Measurements from ENCODE around the gene KIDINS220. TPM values are rescaled to one million over a fixed set of nuclear protein-coding genes. Genes with fewer than 3 reads are reported as not detected.

Gene KIDINS220
- total and polyA plus RNA-seq, 2 experiments from 2014 or later = 12.8 to 38.2 TPM

- Mint-ChIP-seq H3K27me3 (ENCODE audit: insufficient read depth, low read depth, poor library complexity) (peaks cover 2% of the 10 kb centered on the region), H3K36me3 (ENCODE audit: low read depth) (peaks cover 30% of the 10 kb centered on the region), H3K27ac (no peak overlapping the region), H3K4me3 (no peak overlapping the region), H3K9me3 (peaks cover 13% of the 10 kb centered on the region), H3K4me1 (no peaks in the 10 kb centered on the region)
- H3K4me3 ChIP-seq = no peak overlapping the region
- no peaks in the 10 kb centered on the region for H3K79me2 ChIP-seq (replicated peaks; ENCODE audit: insufficient read depth)
- H3K36me3 ChIP-seq (ENCODE audit: insufficient read depth) = no peaks in the 10 kb centered on the region
- DNase-seq (ENCODE audit: low spot score) (no peak), ATAC-seq (no peak)
- H3K9me2 ChIP-seq (ENCODE audit: insufficient read depth) = no peaks in the 10 kb centered on the region
- no peak overlapping the region for H2AFZ ChIP-seq
- no peaks in the 10 kb centered on the region; the same call in 1 of the 2 replicates for H4K20me1 ChIP-seq (replicated peaks; ENCODE audit: insufficient read depth)
- no peak overlapping the region for H3K4me2 ChIP-seq
- H3F3A ChIP-seq (replicated peaks; ENCODE audit: low read depth) = no peaks in the 10 kb centered on the region
- TF ChIP-seq STAT1 (IDR thresholded peaks at IDR 0.05; ENCODE audit: unreplicated experiment) = no peak
- TF ChIP-seq, protein P1, sequence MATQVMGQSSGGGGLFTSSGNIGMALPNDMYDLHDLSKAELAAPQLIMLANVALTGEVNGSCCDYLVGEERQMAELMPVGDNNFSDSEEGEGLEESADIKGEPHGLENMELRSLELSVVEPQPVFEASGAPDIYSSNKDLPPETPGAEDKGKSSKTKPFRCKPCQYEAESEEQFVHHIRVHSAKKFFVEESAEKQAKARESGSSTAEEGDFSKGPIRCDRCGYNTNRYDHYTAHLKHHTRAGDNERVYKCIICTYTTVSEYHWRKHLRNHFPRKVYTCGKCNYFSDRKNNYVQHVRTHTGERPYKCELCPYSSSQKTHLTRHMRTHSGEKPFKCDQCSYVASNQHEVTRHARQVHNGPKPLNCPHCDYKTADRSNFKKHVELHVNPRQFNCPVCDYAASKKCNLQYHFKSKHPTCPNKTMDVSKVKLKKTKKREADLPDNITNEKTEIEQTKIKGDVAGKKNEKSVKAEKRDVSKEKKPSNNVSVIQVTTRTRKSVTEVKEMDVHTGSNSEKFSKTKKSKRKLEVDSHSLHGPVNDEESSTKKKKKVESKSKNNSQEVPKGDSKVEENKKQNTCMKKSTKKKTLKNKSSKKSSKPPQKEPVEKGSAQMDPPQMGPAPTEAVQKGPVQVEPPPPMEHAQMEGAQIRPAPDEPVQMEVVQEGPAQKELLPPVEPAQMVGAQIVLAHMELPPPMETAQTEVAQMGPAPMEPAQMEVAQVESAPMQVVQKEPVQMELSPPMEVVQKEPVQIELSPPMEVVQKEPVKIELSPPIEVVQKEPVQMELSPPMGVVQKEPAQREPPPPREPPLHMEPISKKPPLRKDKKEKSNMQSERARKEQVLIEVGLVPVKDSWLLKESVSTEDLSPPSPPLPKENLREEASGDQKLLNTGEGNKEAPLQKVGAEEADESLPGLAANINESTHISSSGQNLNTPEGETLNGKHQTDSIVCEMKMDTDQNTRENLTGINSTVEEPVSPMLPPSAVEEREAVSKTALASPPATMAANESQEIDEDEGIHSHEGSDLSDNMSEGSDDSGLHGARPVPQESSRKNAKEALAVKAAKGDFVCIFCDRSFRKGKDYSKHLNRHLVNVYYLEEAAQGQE (IDR thresholded peaks at IDR 0.05; ENCODE audit: unreplicated experiment) = no peak
- H3K4me1 ChIP-seq (ENCODE audit: insufficient read depth) = no peaks in the 10 kb centered on the region
- no peaks in the 10 kb centered on the region for H3K27me3 ChIP-seq (ENCODE audit: insufficient read depth)
- no peak overlapping the region for H3K27ac ChIP-seq (ENCODE audit: low read depth)
Measured at GRCh38 chr2:8756230-8756629, 81.2 kb downstream of the KIDINS220 start.

DNA sequence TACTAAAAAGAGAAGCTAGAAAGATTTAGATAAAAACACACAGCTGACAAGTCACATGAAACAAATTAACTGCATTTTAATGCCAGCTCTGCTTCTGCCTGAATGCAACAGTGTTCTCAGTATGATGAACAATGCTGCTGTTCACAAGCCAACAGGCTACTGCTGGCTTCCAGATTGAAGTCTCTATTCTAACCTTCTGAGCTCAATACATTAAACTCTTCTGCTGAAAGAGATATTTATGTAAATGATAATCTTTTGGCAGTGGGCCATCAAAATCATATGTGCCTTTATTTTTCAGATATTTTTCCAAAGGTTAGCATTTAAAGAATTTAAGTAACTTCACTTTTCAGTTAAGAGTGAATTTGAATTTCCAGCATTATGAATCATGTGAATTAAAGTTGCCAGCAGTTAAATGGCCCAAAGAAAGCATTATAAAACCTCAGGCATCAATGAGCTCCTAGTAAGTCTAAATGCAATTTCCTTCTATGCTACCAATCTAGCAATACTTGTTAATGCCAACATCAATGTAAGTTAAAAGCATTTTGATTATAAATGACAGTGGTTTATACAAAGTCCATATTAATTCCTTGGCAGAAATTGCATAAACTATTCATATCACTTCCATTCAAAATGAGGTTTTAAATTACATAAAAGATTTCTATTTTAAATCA lies 83.2 kb downstream of the KIDINS220 start:
- H3K4me2 ChIP-seq = no peak overlapping the region
- Mint-ChIP-seq H3K9me3 (peaks cover 13% of the 10 kb centered on the region), H3K27me3 (ENCODE audit: insufficient read depth, low read depth, poor library complexity) (peaks cover 2% of the 10 kb centered on the region), H3K27ac (no peak overlapping the region), H3K4me3 (no peak overlapping the region), H3K36me3 (ENCODE audit: low read depth) (peaks cover 30% of the 10 kb centered on the region), H3K4me1 (no peaks in the 10 kb centered on the region)
- no peaks in the 10 kb centered on the region; the same call in 1 of the 2 replicates for H4K20me1 ChIP-seq (replicated peaks; ENCODE audit: insufficient read depth)
- no peak for ATAC-seq
- H3F3A ChIP-seq (replicated peaks; ENCODE audit: low read depth) = no peaks in the 10 kb centered on the region
- DNase-seq (ENCODE audit: low spot score) = no peak
- H3K79me2 ChIP-seq (replicated peaks; ENCODE audit: insufficient read depth) = no peaks in the 10 kb centered on the region
- H3K27me3 ChIP-seq (ENCODE audit: insufficient read depth) = no peaks in the 10 kb centered on the region
- no peak overlapping the region for H3K4me3 ChIP-seq
- no peaks in the 10 kb centered on the region for H3K9me2 ChIP-seq (ENCODE audit: insufficient read depth)
- H2AFZ ChIP-seq = no peak overlapping the region
- H3K27ac ChIP-seq (ENCODE audit: low read depth) = no peak overlapping the region
- no peaks in the 10 kb centered on the region for H3K36me3 ChIP-seq (ENCODE audit: insufficient read depth)
- no peaks in the 10 kb centered on the region for H3K4me1 ChIP-seq (ENCODE audit: insufficient read depth)
- TF ChIP-seq NANOG (IDR thresholded peaks at IDR 0.05; ENCODE audit: borderline replicate concordance) = no peak
- TF ChIP-seq POLR2AphosphoS5 (IDR thresholded peaks at IDR 0.05; ENCODE audit: low read depth) = no peak
- no peak for TF ChIP-seq ZNF462 (CRISPR knock-in tag; IDR thresholded peaks at IDR 0.05)
- no peak for TF ChIP-seq EZH2 (IDR thresholded peaks at IDR 0.05; ENCODE audit: low read depth, unreplicated experiment)
- no peak for TF ChIP-seq EZH2phosphoT487 (IDR thresholded peaks at IDR 0.05; ENCODE audit: unreplicated experiment)
- TF ChIP-seq, protein P2, sequence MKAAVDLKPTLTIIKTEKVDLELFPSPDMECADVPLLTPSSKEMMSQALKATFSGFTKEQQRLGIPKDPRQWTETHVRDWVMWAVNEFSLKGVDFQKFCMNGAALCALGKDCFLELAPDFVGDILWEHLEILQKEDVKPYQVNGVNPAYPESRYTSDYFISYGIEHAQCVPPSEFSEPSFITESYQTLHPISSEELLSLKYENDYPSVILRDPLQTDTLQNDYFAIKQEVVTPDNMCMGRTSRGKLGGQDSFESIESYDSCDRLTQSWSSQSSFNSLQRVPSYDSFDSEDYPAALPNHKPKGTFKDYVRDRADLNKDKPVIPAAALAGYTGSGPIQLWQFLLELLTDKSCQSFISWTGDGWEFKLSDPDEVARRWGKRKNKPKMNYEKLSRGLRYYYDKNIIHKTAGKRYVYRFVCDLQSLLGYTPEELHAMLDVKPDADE (IDR thresholded peaks at IDR 0.05) = no peak

Data from GM23338 (cell line).